NCI-H2171 treated with DMSO at 0.1 percent for 48 hours (cell line): ENCODE results near the gene PCK2.

Source experiments
- DNase-seq: peaks from one replicate; lab custom pipeline; 2025; lab: John Stamatoyannopoulos, UW

PCK2 gene

DNA sequence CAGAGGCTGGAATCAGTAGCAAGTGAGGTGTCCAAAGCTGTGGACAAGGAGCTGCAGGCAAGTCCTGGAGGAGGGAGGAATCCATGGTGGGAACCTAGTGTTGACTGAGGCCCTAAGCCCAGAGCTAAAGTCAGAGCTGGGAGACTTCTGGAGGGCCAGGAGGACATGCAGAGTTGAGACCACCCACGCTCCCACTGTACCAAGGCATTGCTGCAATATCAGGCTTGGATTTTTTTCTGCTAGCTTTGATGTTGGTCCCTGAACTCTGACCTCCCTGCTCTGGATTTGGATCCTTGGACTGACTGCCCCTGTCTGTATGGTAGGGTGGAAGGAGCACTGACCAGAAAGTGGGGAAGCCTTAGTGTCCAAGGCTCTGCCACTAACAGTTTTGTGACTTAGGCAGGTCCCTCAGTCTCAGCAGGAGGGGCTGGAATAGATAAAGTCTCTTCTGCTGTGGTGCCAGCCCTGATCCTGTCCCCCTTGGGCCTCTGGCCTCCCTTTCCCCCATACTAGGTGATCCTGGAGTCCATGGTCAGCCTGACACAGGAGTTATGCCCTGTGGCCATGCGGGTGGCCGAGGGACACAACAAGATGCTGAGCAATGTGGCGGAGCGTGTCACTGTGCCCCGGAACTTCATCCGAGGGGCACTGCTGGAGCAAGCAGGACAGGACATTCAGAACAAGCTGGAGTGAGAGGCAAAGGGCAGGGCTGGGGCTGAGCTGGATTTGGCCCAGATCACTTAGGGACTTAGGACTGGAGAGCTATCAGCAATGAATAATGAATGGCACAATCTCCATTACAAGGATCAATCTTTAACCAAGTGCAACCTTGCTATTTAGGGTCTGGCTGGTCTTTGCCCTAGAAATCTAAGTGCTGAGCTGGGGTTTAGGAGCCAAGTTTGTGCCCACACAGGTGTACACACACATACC lies 32.9 kb upstream of the PCK2 start:
- no peak for DNase-seq

DNA sequence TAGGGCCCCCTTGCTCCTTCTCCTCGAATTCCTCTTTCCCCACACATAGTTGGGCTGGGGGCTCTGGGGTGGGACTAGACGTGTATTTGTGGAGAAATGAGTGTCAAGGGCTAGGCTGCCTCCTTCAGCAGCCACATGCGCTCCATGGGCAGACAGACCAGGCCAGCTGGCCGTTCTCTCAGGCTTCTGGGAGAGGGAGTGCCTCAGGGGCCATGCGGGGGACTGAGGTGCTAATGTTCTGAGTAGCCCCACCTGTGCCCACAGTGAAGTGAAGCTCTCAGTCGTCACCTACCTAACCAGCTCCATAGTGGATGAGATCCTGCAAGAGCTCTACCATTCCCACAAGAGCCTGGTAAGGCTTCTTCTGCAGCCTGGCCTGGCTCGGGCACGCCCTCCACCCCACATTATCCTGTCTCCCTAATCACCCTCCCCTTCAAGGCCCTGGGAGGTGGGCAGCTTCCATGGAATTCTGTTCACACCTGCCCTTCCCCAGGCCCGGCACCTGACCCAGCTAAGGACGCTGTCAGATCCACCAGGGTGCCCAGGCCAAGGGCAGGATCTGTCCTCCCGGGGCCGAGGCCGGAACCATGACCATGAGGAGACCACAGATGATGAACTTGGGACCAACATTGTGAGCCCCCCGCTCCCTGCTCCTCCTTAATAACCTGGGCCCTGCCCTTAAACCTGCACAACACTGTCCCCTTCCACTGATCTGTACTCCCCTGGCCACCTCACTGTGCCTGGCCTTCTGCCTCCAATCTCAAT lies 31.7 kb upstream of the PCK2 start:
- no peak for DNase-seq

DNA sequence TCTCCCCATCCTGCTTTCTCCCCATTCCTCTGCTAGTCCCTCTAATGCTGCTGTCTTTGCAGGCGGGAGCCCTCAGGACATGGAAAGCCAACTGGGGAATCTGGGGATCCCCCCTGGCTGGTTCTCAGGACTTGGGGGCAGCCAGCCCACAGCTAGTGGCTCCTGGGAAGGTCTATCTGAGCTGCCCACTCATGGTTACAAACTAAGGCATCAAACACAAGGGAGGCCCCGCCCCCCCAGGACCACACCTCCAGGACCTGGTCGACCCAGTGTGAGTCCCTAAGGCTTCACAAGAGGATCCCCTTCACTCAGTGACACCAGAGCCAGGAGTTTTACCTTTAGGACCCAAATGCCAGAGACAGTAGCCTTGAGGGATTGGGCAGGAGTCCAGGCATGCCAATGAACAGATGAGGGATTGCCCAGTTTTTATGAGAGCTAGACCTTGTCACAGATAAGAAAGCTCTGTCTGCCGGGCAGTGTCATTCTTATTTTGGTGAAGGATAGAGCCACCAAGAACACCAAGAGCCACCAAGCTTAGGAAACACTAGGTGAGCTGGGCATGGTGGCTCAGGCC lies 30.8 kb upstream of the PCK2 start:
- no peak for DNase-seq

DNA sequence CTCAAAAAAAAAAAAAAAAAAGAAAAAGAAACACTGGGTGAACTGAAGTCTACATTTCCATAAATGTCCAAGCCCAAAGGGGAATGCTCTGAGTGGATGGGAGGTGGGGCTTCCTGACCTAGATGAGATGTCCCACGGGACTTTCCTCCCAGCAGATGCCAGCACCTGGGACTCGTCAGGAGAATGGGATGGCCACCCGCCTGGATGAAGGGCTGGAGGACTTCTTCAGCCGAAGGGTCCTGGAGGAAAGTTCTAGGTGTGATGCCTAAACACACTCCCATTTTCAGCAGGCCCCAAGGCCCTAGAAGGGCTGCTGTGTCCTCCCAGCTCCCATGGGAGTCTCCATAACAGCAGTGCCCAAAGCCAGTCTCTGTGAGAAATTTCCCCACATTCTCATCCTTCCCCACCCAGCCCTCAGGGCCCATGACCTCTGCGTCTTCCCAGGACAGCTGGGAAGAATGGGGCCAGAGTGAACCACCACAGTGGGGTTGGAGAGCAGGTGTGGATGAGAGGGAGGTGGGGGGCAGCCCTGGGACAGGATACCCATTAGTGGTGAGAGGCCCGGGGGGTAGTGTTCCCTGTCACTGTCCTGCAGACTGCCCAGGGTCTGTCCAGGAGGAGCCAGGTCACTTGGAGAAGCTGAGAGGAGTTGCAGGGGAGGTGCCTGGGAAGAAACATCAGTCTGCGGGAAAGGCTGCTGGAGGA lies 29.9 kb upstream of the PCK2 start:
- DNase-seq, result no peak

DNA sequence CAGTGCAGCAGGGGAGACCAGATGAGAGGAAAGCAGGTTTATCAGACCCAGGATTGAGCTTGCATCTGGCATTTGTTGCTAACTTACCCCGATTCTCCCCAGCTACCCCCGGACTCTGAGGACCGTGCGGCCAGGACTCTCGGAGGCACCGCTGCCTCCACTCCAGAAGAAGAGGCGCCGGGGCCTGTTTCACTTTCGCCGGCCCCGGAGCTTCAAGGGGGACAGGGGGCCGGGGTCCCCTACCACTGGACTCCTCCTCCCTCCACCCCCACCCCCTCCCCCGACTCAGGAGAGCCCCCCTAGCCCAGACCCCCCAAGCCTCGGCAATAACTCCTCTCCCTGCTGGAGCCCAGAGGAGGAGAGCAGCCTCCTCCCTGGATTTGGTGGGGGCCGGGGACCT lies 29.3 kb upstream of the PCK2 start:
- no peak for DNase-seq

DNA sequence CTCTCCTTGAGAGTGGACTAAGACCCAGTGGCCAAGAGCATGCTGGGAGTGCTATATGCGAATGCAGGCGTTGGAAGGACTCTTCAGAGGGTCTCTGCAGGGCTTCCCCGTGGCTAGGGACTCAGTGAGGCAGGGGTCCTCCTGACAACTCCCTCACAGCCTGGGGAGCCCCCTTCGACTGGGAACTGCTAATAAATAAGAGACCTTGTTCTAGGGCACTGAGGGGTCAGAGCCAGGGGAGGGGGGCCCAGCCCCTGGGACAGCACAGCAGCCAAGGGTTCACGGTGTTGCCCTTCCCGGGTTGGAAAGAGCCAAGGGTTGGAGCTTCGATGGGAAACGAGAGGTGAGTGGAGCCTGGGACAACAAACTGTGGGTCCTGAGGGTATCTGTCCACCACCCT lies 28.7 kb upstream of the PCK2 start:
- DNase-seq, result no peak

DNA sequence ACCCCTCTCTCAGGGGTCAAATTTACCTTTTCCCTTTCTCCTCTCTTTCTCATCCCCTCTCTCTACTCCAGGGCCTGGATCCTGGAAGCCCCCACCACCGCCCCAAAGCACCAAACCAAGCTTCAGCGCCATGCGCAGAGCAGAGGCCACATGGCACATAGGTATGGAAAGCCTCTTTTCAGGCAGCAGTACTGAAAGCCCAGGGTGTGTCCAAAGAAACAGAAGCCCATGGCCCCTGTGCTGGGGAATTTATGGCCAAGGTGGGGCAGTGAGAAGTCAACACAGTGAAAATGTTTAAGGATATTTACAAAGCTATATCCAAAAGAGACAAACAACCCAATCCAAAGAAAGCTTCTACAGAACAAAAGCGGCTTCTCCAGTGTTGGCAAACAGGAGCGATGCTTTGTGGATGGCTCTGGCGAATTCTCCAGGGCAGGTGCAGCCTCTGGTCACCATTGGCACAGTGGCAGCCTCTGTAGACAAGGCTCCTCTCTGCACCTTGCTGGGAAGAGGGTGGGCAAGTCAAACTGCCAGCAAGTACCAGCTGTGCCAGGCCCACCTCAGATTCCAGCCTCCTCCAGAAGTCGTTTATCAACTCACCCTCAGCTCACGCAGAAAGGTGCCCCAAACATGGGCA lies 27.5 kb upstream of the PCK2 start:
- no peak for DNase-seq

DNA sequence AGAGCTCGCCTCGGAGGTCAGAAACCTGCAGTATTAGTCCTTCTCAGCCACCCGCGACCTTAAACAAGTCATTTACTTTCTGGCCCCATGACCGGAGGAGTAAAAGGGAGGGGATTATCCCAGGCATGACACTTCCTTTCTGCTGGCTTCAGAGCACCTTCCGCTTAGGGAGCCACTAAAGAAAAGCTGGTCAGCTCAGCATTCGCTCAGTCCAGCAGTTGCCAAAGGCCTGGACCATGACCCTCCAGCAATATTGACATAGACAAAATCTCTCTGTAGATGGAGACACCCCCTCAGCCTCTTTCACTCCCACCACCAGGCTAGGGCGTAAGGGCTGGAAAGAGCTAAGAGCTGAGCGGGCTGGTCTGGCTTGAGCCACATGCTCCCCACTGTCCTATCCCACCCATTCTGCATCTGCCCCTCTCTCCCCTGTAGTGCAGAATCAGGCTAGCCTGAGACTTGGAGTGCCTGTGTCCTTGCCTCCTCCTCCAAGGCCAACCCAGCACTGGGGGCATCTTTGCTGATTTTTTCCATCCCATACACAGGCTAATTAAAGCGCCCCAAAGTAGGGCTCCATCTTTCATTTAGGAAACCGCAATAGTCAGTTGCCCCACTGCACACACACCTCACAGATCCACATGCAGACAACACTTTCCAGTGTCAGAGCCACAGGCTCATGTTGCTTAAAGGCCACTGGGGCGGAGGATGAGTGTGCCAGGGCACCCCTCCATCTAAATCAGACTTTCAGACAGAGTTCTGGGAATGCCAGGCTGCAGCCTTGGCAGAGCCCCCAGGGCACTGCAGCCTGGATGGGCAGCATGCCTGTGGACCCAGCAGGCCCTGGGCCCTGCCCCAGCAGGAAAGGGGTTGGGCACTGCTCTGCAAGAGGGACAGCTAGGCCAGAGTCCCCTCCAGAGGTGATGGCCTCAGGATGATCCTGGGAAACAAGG lies 26.7 kb upstream of the PCK2 start:
- no peak for DNase-seq

DNA sequence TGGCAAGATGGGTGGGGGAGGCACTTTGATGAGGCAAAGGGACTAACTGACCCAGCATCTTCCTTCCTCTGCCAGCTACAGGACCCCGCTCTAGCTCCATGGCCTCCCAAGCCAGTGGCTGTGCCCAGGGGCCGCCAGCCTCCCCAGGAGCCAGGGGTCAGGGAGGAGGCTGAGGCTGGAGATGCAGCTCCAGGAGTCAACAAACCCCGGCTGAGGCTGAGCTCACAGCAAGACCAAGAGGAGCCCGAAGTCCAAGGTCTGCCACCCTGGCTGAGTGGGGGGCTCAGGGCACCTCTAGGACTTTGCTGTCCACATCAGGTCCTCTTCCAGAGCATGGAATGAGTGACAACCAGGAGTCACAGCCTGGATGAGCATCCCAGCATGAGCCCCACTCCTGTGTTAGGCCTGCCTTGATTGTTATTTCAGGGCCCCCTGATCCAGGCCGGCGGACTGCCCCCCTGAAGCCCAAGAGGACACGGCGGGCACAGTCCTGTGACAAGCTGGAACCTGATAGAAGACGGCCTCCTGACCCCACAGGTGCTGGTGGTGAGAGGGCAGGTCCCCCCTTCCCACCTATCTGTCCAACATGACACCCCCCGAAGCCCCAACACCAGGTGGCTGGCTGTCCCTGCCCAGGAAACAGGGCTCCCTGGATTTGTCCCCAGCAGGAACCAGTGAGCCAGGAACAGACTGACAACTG lies 25.2 kb upstream of the PCK2 start:
- no peak for DNase-seq

DNA sequence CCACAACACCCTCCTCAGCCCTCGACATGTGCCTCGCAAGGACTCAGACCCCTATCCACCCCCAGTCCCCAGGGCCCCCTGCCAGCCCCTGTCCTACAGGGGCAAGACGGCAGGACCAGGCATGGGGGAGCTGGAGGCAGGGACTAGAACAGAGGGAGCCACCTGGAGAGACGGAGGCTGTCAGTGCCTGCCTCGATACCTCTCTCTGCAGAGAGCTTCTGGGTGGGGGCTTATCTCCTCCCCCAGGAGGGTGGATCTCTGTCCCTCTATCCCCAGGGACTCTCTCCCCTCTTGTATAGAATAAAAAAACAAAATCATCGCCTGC lies 24.7 kb upstream of the PCK2 start:
- no peak for DNase-seq

DNA sequence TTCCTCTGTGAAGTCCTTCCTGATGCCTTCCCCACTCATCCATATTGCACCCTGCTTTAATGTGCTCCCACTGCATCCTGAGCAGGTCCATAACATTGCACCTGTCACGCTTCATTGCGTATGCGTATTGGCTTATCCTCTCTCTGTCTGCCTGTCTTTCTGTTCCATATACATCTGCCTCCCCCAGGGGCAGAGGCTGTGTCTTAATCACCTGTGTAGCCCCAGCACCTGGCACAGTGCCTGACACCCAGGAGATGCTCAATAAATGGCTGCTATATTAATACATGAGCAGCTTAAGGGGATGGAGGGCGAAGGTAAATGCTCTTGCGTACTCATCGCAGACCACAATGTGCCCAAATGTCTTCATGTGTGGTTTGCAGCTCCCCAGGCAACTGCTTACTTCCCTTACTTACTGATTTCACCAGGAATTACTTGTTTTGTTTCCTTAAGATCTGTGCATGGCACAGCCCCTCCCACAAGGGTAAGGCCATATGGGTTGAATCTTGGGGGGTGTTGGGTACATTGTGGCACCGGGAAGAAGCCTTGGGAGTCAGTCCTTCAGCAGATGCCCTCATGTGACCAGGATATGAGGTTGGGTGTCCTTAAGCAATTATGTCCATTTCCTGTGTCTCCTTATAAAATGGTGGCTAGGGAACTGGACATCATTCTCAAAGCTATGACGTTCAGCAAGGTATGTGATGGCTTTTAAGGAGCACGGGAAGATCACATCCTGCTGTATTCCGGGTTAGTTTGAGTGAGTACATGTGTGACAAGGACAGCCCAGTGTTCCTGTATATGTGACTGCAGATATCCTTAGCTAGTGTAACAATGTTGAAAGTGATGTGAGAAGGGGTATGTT lies 23.6 kb upstream of the PCK2 start:
- DNase-seq, result peak; percentile 50

DNA sequence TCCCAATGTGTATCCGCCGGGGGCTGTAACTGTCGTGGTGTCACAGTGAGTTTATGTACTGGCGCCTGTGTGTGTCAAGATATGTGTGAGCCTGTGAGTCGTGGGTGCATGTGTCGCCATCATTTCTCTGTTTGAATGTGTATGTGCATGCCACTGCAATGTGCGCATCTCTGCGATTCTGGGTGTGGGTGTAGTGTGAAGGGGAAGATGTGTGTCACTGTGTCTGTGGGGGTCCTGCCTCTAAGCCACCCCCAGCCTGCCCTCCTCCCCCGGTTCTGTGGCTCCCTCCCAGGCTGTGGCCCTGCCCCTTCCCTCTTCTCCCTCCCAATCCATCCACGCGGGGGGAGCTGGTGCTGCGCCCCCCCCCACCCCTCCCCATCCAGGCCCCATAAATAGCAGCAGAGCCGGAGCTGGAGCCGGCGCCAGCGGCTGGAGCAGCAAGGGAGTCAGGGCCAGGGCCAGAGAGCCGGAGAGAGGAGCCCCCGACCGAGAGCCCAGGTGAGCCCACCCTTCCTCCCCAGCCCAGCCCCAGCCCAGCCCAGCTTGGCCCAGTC lies 22.9 kb upstream of the PCK2 start, which contains the start of gene CPNE6:
Gene CPNE6 (plus strand): TSS at position 419 of the 554 bp plus-strand sequence. CDS start 1,375 bp downstream, outside the sequence.
- DNase-seq, result no peak

DNA sequence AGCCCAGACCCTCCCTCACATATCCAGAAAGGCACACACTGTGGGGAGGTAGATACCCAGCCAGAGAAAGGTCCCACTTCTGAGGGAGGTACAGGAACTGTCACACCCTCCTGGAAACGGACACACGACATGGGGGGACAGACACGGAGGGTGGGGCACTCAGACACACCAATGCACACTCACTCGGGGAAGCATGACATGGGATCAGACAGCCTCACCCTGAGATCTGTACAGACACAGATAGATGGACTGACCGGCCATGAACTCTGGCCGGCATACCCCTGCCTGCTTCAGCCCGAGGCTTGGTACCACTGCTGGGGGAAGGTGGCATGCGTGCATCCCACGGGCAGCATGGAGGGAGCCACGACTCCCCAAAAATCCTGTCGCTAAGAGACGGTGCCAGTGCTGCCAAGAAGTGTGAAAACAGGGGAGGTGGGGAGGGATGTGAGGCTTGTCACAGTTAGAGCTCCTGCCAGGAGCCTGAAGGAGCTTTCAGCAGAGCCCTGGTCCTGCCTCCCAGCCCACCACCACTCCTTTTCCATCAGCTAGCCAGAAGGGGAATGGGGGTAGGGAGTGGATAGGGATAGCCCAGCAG lies 22.2 kb upstream of the PCK2 start:
- no peak for DNase-seq

DNA sequence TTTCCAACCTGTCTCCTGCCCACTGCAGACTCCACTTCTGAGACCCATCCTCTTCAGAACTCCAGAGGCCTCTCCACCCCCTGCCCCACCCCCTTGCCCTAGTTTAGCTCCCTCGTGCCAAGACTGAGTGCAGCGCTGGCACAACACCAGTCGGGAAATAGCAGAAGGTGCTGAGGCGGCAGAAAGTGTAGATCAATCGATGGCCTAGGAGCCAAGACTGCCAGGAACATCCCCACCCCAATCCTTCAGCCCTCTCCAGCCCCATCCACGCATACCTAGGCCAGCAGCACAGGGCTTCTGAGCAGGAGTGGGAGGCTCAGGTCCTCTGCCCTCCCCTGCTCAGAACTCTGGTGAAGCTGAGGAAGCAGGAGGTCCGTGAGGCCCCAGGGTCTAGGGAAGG lies 21.7 kb upstream of the PCK2 start:
- DNase-seq, result no peak

DNA sequence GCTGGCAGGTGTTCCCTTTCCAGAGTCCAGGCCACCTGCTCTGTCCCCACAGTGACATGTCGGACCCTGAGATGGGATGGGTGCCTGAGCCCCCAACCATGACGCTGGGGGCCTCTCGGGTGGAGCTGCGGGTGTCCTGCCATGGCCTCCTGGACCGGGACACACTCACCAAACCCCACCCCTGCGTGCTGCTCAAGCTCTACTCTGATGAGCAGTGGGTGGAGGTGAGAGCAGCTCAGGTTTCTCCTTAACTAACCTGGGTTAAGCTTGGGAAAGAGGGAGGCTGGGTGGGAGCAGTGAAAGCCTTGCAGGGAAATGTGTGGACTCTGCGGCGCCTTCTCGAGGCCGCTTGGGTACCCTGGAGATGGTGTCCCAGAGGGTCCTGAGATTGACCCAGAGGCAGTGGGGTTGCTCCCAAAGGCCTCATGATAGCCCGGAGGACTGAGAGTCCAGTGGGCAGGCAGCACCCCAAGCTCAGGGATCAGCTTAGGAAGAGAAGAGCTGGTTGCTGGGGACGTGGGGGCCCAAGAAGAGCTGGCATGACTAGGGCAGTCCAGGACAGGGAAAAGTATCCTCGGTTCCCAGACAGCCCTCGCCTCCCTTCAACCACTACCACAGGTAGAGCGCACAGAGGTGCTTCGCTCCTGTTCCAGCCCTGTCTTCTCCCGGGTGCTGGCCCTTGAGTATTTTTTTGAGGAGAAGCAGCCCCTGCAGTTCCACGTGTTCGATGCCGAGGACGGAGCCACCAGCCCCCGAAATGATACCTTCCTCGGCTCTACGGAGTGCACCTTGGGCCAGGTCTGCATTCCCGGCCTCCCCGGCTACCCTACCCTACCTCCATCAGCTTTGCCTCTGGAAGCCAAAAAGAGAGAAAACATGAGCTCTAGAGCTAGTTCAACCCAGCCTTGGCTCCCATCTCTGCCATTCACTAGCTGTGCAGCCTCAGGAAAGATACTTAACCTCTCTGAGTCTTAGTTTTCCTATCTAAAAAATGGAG lies 20.9 kb upstream of the PCK2 start:
- no peak for DNase-seq

DNA sequence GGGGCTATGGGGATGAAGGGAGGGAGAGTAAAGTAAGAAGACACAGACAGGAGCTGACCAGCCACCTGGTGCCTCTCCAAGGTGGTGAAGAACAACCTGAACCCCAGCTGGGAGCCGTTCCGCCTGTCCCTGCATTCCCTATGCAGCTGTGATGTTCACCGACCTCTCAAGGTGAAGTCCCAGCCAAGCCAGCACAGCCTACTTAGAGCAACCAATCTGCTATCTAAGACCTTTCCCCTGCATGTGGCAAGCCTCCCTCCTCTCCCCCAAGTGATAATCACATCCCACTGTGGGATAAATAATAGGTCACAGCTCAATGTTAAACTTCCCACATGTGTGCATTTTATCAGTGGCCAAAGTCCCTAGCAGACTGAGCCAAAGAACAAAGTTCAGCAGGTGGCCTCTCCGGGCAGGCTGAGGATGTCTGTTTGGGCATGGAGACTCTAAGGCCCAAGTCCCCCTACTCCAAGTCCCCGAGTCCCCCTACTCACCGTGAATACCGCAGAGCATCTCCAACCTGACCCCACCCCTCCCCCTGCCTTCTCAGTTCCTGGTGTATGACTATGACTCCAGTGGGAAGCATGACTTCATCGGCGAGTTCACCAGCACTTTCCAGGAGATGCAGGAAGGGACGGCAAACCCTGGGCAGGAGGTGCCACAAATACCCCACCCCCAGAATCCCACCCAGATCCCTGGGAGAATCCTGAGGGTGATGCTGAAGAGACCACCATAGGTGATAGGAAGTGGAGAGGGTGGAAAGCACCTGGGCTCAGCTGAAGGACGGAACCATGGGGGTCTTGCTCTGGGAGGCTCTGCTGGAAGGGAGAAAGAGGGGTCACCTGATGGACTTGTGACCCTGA lies 19.3 kb upstream of the PCK2 start:
- no peak for DNase-seq
